Esophagus muscularis mucosa (tissue), 4 donors: Measurements from ENCODE around the gene CDH7. TPM values are rescaled to one million over a fixed set of nuclear protein-coding genes. Genes with fewer than 3 reads are reported as not detected.

Experiments
- DNase-seq: peaks from one replicate; pipeline ENCODE4 v3.0.0-alpha.2; 2017; ENCODE audit errors: extremely low spot score
- H3K27ac ChIP-seq, 4 donors: fragments of 200-600 bp; sonication (generic); replicated peaks in 1 of 4; 1 replicate in 3 of 4; 2 replicates in 1 of 4; pipeline ENCODE4 v1.5.1; 2016 to 2019; ENCODE audit warnings: mild to moderate bottlenecking in 1 of 4
- H3K27me3 ChIP-seq, 4 donors: fragments of 200-600 bp; sonication (generic); one replicate each; pipeline versions ENCODE4 v1.5.1 to v1.6.0; 2016 to 2019
- H3K36me3 ChIP-seq, 4 donors: fragments of 200-600 bp; sonication (generic); one replicate each; pipeline ENCODE4 v1.5.1; 2016 to 2019
- H3K4me1 ChIP-seq, 4 donors: fragments of 200-600 bp; sonication (generic); one replicate each; pipeline ENCODE4 v1.5.1; 2016 to 2019
- H3K4me3 ChIP-seq, 4 donors: fragments of 200-600 bp; sonication (generic); 1 replicate in 2 of 4; 2 replicates in 2 of 4; pipeline ENCODE4 v1.5.1; 2016 to 2019; ENCODE audit warnings: mild to moderate bottlenecking in 4 of 4, moderate library complexity in 1 of 4
- H3K9me3 ChIP-seq, 4 donors: fragments of 200-600 bp; sonication (generic); 1 replicate in 3 of 4; 2 replicates in 1 of 4; pipeline ENCODE4 v1.5.1; 2016 to 2019
- EP300 ChIP-seq: sonication (generic); formaldehyde crosslinking; IDR thresholded peaks from one replicate; pipeline ENCODE4 v1.6.1; 2017; ENCODE audit warnings: antibody characterized with exemption
- POLR2A ChIP-seq: fragments of 450-650 bp; IDR thresholded peaks from one replicate; pipeline ENCODE4 v1.6.1; 2017; ENCODE audit warnings: antibody characterized with exemption, moderate library complexity, mild to moderate bottlenecking, low read depth
- POLR2AphosphoS5 ChIP-seq, 2 donors: sonication (generic); formaldehyde crosslinking; IDR thresholded peaks; one replicate each; pipeline ENCODE4 v1.6.1; 2017; ENCODE audit warnings: antibody characterized with exemption in 2 of 2
- WGBS: methylation state at CpG from one replicate; pipeline ENCODE4 v1.1.5; 2018; 5-methylcytosine and 5-hydroxymethylcytosine counted together
- intact Hi-C: fragments of 100-400 bp; cut with DNase I; formaldehyde crosslinking; loops from one replicate; pipeline ENCODE4 v1.15.1; 2023
- total RNA-seq, 4 donors: library from RNA; depleted of rRNA; stranded (reverse); fragments of >200 nt; gene quantifications; one replicate each; pipeline versions ENCODE4 v1.1.0 to v1.2.1, GENCODE V29; 2016
- TF ChIP-seq, protein P1 (sequence below), 3 experiments: fragments of 200-600 bp in 2 of 3; fragments of 450-650 bp in 1 of 3; sonication (generic) in 2 of 3; IDR thresholded peaks; one replicate each; pipeline ENCODE4 v1.5.1; 2017 to 2019; ENCODE audit warnings: antibody characterized with exemption in 3 of 3, mild to moderate bottlenecking in 2 of 3, moderate library complexity in 1 of 3

The CDH7 gene
- total RNA-seq, 4 donors from 2014 or later, result 0.06 to 0.33 TPM; not detected in 2

DNA sequence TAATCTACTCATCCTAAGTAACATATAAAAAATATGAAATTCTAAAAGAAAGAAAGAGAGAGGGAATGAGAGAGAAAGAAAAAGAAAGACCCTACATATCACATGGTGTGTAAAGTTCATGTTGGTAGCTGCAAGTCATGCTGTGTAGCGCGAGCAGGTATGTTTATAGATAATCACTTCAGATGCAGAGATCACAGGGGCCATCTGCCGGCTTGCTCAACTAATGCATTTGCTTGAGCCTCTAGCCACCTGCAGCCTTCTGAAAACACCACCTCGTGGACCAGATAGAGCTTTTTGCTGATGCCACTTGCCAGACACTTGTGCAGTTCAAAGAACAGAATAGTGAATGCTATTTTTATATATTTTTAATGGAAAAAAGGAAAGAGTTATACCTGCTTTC lies 37.6 kb downstream of the CDH7 start:
- Histone ChIP-seq H3K36me3 (no peaks in the 10 kb centered on the region), H3K9me3 (no peaks in the 10 kb centered on the region), H3K27me3 (no peaks in the 10 kb centered on the region), H3K4me1 (no peaks in the 10 kb centered on the region), H3K4me3 (no peak overlapping the region), H3K27ac (no peak overlapping the region)
- intact Hi-C loops, result no loop called here
- TF ChIP-seq EP300 (no peak), POLR2A (no peak), POLR2AphosphoS5 (IDR thresholded peaks at IDR 0.05) (no peak)
- TF ChIP-seq, protein P1, sequence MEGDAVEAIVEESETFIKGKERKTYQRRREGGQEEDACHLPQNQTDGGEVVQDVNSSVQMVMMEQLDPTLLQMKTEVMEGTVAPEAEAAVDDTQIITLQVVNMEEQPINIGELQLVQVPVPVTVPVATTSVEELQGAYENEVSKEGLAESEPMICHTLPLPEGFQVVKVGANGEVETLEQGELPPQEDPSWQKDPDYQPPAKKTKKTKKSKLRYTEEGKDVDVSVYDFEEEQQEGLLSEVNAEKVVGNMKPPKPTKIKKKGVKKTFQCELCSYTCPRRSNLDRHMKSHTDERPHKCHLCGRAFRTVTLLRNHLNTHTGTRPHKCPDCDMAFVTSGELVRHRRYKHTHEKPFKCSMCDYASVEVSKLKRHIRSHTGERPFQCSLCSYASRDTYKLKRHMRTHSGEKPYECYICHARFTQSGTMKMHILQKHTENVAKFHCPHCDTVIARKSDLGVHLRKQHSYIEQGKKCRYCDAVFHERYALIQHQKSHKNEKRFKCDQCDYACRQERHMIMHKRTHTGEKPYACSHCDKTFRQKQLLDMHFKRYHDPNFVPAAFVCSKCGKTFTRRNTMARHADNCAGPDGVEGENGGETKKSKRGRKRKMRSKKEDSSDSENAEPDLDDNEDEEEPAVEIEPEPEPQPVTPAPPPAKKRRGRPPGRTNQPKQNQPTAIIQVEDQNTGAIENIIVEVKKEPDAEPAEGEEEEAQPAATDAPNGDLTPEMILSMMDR (IDR thresholded peaks at IDR 0.05), result no peak
- DNase-seq, result no peak
- WGBS, result 55% methylated on average over 4 of the region's 4 CpGs

DNA sequence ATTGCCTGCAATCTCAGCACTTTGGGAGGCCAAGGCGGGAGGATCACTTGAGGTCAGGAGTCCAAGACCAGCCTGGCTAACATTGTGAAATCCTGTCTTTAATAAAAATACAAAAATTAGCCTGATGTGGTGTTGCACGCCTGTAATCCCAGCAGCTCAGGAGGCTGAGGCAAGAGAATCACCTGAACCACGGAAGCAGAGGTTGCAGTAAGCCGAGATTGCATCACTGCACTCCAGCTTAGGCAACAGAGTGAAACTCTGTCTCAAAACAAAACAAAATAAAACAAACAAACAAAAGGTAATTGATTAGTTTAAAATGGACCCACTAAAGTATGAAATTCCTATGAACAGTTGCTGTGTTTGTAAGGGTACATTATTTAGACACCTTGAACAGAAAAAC lies 39.8 kb downstream of the CDH7 start:
- Histone ChIP-seq H3K4me1 (no peaks in the 10 kb centered on the region), H3K4me3 (no peak overlapping the region), H3K27ac (no peak overlapping the region), H3K27me3 (no peaks in the 10 kb centered on the region), H3K9me3 (no peaks in the 10 kb centered on the region), H3K36me3 (no peaks in the 10 kb centered on the region)
- no peak for DNase-seq
- TF ChIP-seq POLR2AphosphoS5 (IDR thresholded peaks at IDR 0.05) (no peak), POLR2A (no peak), EP300 (no peak)
- TF ChIP-seq, protein P1 (IDR thresholded peaks at IDR 0.05), result no peak
- WGBS, result 89% methylated on average over 4 of the region's 4 CpGs
- intact Hi-C loops, result no loop called here

DNA sequence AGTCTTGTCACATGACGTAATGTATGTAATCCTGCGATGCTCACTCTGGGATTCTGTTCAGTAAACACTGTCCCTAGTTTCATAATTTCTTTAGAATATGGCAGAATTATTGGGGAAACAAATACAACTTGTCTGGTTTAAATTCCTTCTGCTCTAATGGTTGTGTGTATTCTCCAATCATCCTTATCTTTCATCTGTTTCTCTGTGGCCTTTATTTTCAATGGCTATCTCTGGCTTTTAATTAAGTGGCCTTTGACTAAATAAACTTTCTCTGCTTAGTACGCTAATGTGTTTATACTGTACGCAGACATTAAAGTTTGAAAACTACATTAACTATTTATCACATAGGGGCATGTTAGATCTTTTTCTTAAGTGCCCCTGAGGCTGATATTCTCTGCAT lies 40.9 kb downstream of the CDH7 start:
- WGBS, result 64% methylated on average over 4 of the region's 4 CpGs
- DNase-seq, result no peak
- H3K27me3 ChIP-seq, result no peaks in the 10 kb centered on the region
- no peaks in the 10 kb centered on the region for H3K36me3 ChIP-seq
- no peak overlapping the region for H3K4me3 ChIP-seq
- no peaks in the 10 kb centered on the region for H3K4me1 ChIP-seq
- intact Hi-C loops, result no loop called here
- no peaks in the 10 kb centered on the region for H3K9me3 ChIP-seq
- TF ChIP-seq POLR2AphosphoS5 (IDR thresholded peaks at IDR 0.05) (no peak), POLR2A (no peak), EP300 (no peak)
- TF ChIP-seq, protein P1 (IDR thresholded peaks at IDR 0.05), result no peak
- no peak overlapping the region for H3K27ac ChIP-seq

DNA sequence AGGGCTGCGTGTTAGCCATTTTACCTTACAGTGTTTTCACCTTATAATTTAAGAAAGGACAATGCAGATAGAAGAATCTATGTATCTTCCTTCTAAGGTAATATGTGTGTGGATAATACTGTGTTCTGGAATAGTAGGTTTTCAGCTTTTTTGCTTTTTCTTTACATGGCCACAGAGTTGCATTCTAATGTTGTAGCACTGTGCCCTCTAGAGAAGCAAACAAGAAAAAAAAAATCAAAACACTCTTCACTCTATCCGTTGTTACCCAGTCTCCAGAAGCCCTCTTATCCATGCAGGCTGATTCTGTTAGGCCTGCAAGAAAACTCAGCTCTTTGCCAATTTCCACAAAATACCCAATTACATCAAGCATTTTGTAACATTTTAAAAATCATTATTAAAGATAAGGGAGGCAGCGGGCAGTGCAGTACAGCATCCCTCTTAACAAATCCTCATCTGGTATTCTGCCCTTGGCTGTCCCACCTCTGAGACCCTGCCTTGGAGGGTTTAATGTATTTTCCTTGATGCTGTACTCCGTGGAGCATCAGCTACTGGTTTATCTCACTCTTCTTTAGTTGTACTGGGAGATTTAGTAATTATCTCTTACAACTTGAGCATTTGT lies 41.8 kb downstream of the CDH7 start:
- no peak for DNase-seq
- TF ChIP-seq EP300 (no peak), POLR2A (no peak), POLR2AphosphoS5 (IDR thresholded peaks at IDR 0.05) (no peak)
- TF ChIP-seq, protein P1 (IDR thresholded peaks at IDR 0.05), result no peak
- Histone ChIP-seq H3K9me3 (no peaks in the 10 kb centered on the region), H3K27me3 (no peaks in the 10 kb centered on the region), H3K27ac (no peak overlapping the region), H3K4me1 (no peaks in the 10 kb centered on the region), H3K36me3 (no peaks in the 10 kb centered on the region), H3K4me3 (no peak overlapping the region)
- WGBS, result 78% methylated on average over 4 of the region's 4 CpGs
- intact Hi-C loops, result no loop called here

DNA sequence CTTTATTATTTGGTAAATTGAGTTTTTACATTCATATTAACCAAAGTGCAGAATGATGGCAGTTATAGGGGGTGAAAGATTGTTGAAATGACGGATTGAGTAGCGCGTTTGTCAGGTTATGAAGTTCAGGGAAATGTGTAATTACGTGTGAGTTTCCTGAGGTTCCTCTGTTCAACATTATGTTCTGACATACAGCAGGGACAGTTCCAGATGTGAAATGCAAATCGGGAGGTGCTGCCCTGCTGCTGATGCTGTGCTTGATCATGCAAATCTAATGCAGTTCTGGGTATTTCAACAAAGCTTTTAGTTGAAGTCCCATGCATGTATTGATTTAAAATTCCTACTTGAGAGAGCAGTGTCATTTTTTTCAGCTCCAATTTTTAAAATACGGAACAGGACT lies 57.9 kb downstream of the CDH7 start:
- WGBS, result 23% methylated on average over 6 of the region's 6 CpGs
- no peak for TF ChIP-seq POLR2AphosphoS5 (IDR thresholded peaks at IDR 0.05)
- TF ChIP-seq POLR2A, result no peak
- TF ChIP-seq, protein P1 (IDR thresholded peaks at IDR 0.05), result no peak
- TF ChIP-seq EP300, result no peak
- intact Hi-C loops, result no loop called here

More for the DNA sequence above, 57.9 kb downstream of the CDH7 start:
- Histone ChIP-seq H3K27ac (no peak overlapping the region), H3K36me3 (no peaks in the 10 kb centered on the region), H3K27me3 (no peaks in the 10 kb centered on the region), H3K4me3 (no peak overlapping the region), H3K9me3 (no peaks in the 10 kb centered on the region), H3K4me1 (no peaks in the 10 kb centered on the region)
- DNase-seq, result no peak
